IPS-15b (cell line): ENCODE data around the gene RELL1.

Experiments used
- H3K27me3 ChIP-seq: one replicate; pipeline ENCODE4 v1.6.1; 2013; ENCODE audit warnings: low read length; ENCODE audit not compliant: control insufficient read depth, insufficient read depth
- H3K36me3 ChIP-seq: one replicate; pipeline ENCODE4 v1.6.1; 2013; ENCODE audit warnings: low read length; ENCODE audit not compliant: control insufficient read depth, insufficient read depth
- H3K4me1 ChIP-seq: one replicate; pipeline ENCODE4 v1.6.1; 2013; ENCODE audit warnings: mild to moderate bottlenecking, low read length; ENCODE audit not compliant: control insufficient read depth, insufficient read depth
- H3K4me3 ChIP-seq: one replicate; pipeline ENCODE4 v1.5.1; 2013; ENCODE audit warnings: low read depth, low read length
- H3K9ac ChIP-seq: one replicate; pipeline ENCODE4 v1.6.1; 2013; ENCODE audit warnings: low read depth, mild to moderate bottlenecking, low read length
- H3K9me3 ChIP-seq: one replicate; pipeline ENCODE4 v1.6.1; 2013; ENCODE audit warnings: mild to moderate bottlenecking, low read length; ENCODE audit not compliant: control insufficient read depth, insufficient read depth

RELL1 gene

GRCh38 chr4:37584493-37585060 lies 101.6 kb downstream of the RELL1 start:
- H3K36me3 ChIP-seq: no peaks in the 10 kb centered on the region
- no peaks in the 10 kb centered on the region for H3K9me3 ChIP-seq
- H3K4me1 ChIP-seq: no peaks in the 10 kb centered on the region
- no peak overlapping the region for H3K4me3 ChIP-seq
- no peak overlapping the region for H3K9ac ChIP-seq
- no peaks in the 10 kb centered on the region for H3K27me3 ChIP-seq

GRCh38 chr4:37584071-37584470 lies 102.1 kb downstream of the RELL1 start:
- Histone ChIP-seq H3K27me3 (no peaks in the 10 kb centered on the region), H3K4me1 (no peaks in the 10 kb centered on the region), H3K4me3 (no peak overlapping the region), H3K36me3 (no peaks in the 10 kb centered on the region), H3K9ac (no peak overlapping the region), H3K9me3 (no peaks in the 10 kb centered on the region)

GRCh38 chr4:37573566-37573965 lies 112.6 kb downstream of the RELL1 start:
- Histone ChIP-seq H3K27me3 (no peaks in the 10 kb centered on the region), H3K36me3 (no peaks in the 10 kb centered on the region), H3K4me3 (no peak overlapping the region), H3K4me1 (no peaks in the 10 kb centered on the region), H3K9ac (no peak overlapping the region), H3K9me3 (no peaks in the 10 kb centered on the region)

- H3K9me3 ChIP-seq: no peaks in the 10 kb centered on the region
- no peaks in the 10 kb centered on the region for H3K27me3 ChIP-seq
- no peaks in the 10 kb centered on the region for H3K36me3 ChIP-seq
- no peaks in the 10 kb centered on the region for H3K4me1 ChIP-seq
- no peak overlapping the region for H3K4me3 ChIP-seq
- no peak overlapping the region for H3K9ac ChIP-seq
Observed at GRCh38 chr4:37568489-37568888, 117.7 kb downstream of the RELL1 start.

- Histone ChIP-seq H3K9me3 (no peaks in the 10 kb centered on the region), H3K36me3 (no peaks in the 10 kb centered on the region), H3K27me3 (no peaks in the 10 kb centered on the region), H3K9ac (no peak overlapping the region), H3K4me1 (no peaks in the 10 kb centered on the region), H3K4me3 (no peak overlapping the region)
Observed at GRCh38 chr4:37567836-37568235, 118.3 kb downstream of the RELL1 start.

GRCh38 chr4:37562592-37562991 lies 123.6 kb downstream of the RELL1 start:
- Histone ChIP-seq H3K4me1 (no peaks in the 10 kb centered on the region), H3K36me3 (no peaks in the 10 kb centered on the region), H3K9ac (no peak overlapping the region), H3K4me3 (no peak overlapping the region), H3K9me3 (no peaks in the 10 kb centered on the region), H3K27me3 (no peaks in the 10 kb centered on the region)

- Histone ChIP-seq H3K27me3 (no peaks in the 10 kb centered on the region), H3K4me3 (no peak overlapping the region), H3K9ac (no peak overlapping the region), H3K36me3 (no peaks in the 10 kb centered on the region), H3K4me1 (no peaks in the 10 kb centered on the region), H3K9me3 (no peaks in the 10 kb centered on the region)
Observed at GRCh38 chr4:37561803-37562207, 124.4 kb downstream of the RELL1 start.

- no peaks in the 10 kb centered on the region for H3K9me3 ChIP-seq
- no peaks in the 10 kb centered on the region for H3K27me3 ChIP-seq
Observed at GRCh38 chr4:37561196-37561802, 124.9 kb downstream of the RELL1 start.

More at GRCh38 chr4:37561196-37561802, 124.9 kb downstream of the RELL1 start:
- Histone ChIP-seq H3K4me3 (no peak overlapping the region), H3K36me3 (no peaks in the 10 kb centered on the region), H3K9ac (no peak overlapping the region), H3K4me1 (no peaks in the 10 kb centered on the region)
